Sigmoid colon (tissue), 4 donors: ENCODE measurements around the gene MFF.

Experiments
- POLR2AphosphoS5 ChIP-seq, 4 donors: sonication (generic); formaldehyde crosslinking; IDR thresholded peaks; one replicate each; pipeline ENCODE4 v1.6.1; 2017; ENCODE audit warnings: antibody characterized with exemption in 4 of 4
- TF ChIP-seq, protein P1 (sequence below), 4 experiments: fragments of 450-650 bp in 3 of 4; fragments of 200-600 bp in 1 of 4; IDR thresholded peaks; one replicate each; pipeline ENCODE4 v1.5.1; 2016 to 2019; ENCODE audit warnings: antibody characterized with exemption in 4 of 4, mild to moderate bottlenecking in 3 of 4, moderate library complexity in 2 of 4

DNA sequence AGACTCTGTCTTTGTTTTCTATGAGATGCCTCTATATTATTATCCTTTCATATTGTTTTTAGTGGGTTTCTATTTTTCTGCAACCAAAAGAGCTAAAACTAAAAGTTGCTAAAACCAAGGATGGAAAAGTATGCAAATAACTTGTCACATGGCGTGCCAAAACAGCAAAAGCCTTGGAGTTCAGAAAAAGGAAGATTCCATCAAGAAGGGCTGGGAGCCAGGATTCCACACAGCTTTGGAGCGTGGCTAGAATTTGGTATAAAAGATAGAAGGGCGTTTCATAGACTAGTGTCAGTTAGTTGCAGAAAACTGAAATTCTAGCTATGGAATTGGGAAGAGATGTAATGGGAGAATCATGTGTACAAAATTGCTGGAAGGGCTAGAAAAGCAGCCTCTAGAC lies 58.6 kb downstream of the MFF start:
- TF ChIP-seq, protein P1, sequence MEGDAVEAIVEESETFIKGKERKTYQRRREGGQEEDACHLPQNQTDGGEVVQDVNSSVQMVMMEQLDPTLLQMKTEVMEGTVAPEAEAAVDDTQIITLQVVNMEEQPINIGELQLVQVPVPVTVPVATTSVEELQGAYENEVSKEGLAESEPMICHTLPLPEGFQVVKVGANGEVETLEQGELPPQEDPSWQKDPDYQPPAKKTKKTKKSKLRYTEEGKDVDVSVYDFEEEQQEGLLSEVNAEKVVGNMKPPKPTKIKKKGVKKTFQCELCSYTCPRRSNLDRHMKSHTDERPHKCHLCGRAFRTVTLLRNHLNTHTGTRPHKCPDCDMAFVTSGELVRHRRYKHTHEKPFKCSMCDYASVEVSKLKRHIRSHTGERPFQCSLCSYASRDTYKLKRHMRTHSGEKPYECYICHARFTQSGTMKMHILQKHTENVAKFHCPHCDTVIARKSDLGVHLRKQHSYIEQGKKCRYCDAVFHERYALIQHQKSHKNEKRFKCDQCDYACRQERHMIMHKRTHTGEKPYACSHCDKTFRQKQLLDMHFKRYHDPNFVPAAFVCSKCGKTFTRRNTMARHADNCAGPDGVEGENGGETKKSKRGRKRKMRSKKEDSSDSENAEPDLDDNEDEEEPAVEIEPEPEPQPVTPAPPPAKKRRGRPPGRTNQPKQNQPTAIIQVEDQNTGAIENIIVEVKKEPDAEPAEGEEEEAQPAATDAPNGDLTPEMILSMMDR (IDR thresholded peaks at IDR 0.05), result no peak
- no peak for TF ChIP-seq POLR2AphosphoS5 (IDR thresholded peaks at IDR 0.05)
